PFSK-1 (cell line): ENCODE measurements around the gene CD83.

Experiments
- FOXP2 ChIP-seq: optimal IDR thresholded peaks from 2 replicates; pipeline ENCODE3; 2011; ENCODE audit warnings: borderline replicate concordance, control low read depth, inconsistent platforms; ENCODE audit not compliant: insufficient read depth; ENCODE audit errors: extremely low read length, extremely low read depth
- TAF1 ChIP-seq: IDR thresholded peaks from 2 replicates; pipeline ENCODE4 v1.6.1; 2012; ENCODE audit warnings: low read length, control low read depth, borderline replicate concordance; ENCODE audit not compliant: insufficient read depth

DNA sequence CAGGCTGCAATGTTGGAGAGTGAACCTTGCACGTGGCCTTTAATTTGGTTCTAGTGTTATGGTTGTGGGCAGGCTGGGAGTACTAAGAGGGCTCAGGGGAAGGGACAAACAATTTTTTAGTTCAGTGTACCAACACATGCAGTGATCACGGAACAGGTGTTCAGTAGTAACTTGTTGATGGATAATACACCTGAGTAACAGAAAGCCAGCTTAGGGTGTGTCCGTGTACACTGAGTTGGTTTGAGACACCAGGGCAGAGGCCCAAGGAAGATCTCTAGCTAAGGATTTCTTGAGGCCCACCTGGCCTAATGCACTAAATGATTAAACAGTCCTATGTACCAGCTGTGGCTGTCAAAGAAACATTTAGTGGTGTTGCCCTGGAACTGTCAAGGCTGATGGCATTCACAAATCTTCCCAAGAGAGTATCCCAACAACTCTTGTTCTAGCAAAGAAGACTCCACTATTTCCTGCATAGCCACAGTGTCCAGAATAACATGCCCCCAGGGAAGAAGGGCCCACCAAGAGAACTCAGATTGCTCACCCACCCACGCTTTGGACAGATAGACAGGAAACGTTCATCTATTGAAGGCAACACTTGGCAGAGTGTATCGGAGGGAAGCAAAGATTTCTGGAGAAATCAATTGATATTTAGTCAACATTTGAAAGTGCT lies 60.0 kb downstream of the CD83 start:
- TF ChIP-seq FOXP2 (no peak), TAF1 (no peak)
